ENCODE results near the gene ZIM2. TPM values are rescaled to one million over a fixed set of nuclear protein-coding genes. Genes with fewer than 3 reads are reported as not detected.

The ZIM2 gene
- total and polyA plus RNA-seq, 2 of the 4 experiments (the other 2 are of a cell fraction) = not detected

- POLR2A ChIA-PET (ENCODE audit: unreplicated experiment) = no interaction called here
These were observed 100.0 kb downstream of the ZIM2 start for GRCh38 chr19:56740501-56740900.

More at GRCh38 chr19:56740501-56740900, 100.0 kb downstream of the ZIM2 start:
- Histone ChIP-seq H3K4ac (ENCODE audit: low read depth, low read length) (no peak overlapping the region), H3K27me3 (ENCODE audit: control insufficient read depth, insufficient read depth, low read length) (no peaks in the 10 kb centered on the region), H3K18ac (ENCODE audit: low read depth, low read length) (no peak overlapping the region), H3K9me3 (ENCODE audit: control insufficient read depth, insufficient read depth, low read length) (peaks cover 34% of the 10 kb centered on the region), H2BK15ac (ENCODE audit: low read depth, low read length) (no peak overlapping the region), H4K8ac (ENCODE audit: low read depth in 2 of 2, low read length in 2 of 2) (no peak overlapping the region), H4K20me1 (ENCODE audit: insufficient read depth, low read length) (no peaks in the 10 kb centered on the region), H2AFZ (replicated peaks; ENCODE audit: low read length, poor library complexity) (no peak overlapping the region), H2BK120ac (ENCODE audit: low read depth, low read length) (no peak overlapping the region), H2AK9ac (replicated peaks; ENCODE audit: low read depth, low read length, poor library complexity) (no peak overlapping the region), H3K4me1 (ENCODE audit: control insufficient read depth, insufficient read depth, low read length) (no peaks in the 10 kb centered on the region), H3K56ac (ENCODE audit: extremely low read depth, insufficient read depth, low read length) (no peak overlapping the region), H3K14ac (replicated peaks; ENCODE audit: low read depth, low read length) (no peak overlapping the region), H2AK5ac (ENCODE audit: low read depth, low read length) (no peak overlapping the region), H2BK5ac (ENCODE audit: low read depth, low read length, poor library complexity, severe bottlenecking) (no peak overlapping the region), H4K91ac (ENCODE audit: insufficient read depth, low read depth, low read length) (no peak overlapping the region), H4K5ac (ENCODE audit: low read depth, low read length) (no peak overlapping the region), H3K79me1 (ENCODE audit: low read depth in 1 of 2, low read length in 2 of 2) (no peaks in the 10 kb centered on the region), H3K23ac (ENCODE audit: low read depth, low read length) (no peak overlapping the region), H3K36me3 (ENCODE audit: control insufficient read depth, insufficient read depth, low read length) (no peaks in the 10 kb centered on the region), H2BK20ac (ENCODE audit: low read depth, low read length) (no peak overlapping the region), H3K4me2 (ENCODE audit: low read depth, low read length) (no peak overlapping the region), H3K9me1 (ENCODE audit: insufficient read depth, low read length) (no peaks in the 10 kb centered on the region), H3K4me3 (ENCODE audit: insufficient read depth, low read depth, low read length) (no peak overlapping the region), H3K27ac (ENCODE audit: insufficient read depth, low read length) (no peak overlapping the region), H3K9ac (ENCODE audit: low read depth, low read length) (no peak overlapping the region)
- CTCF ChIA-PET = no interaction called here
- WGBS, 2 experiments (ENCODE audit: extremely low coverage in 2 of 2, insufficient read length in 1 of 2) = no CpG with 5 or more reads among the region's 3 CpGs
- TF ChIP-seq POLR2A (IDR thresholded peaks at IDR 0.05; ENCODE audit: low read depth, low read length) (no peak), USF2 (IDR thresholded peaks at IDR 0.05; ENCODE audit: low read depth, low read length) (no peak), ELK1 (IDR thresholded peaks at IDR 0.05; ENCODE audit: borderline replicate concordance, low read depth, low read length) (no peak), MXI1 (IDR thresholded peaks at IDR 0.05; ENCODE audit: borderline replicate concordance, low read depth, low read length) (no peak), CHD1 (IDR thresholded peaks at IDR 0.05; ENCODE audit: low read depth, low read length) (no peak), CEBPB (IDR thresholded peaks at IDR 0.05; ENCODE audit: low read depth, low read length) (no peak), RAD21 (IDR thresholded peaks at IDR 0.05; ENCODE audit: low read length) (no peak), SMC3 (IDR thresholded peaks at IDR 0.05; ENCODE audit: low read depth, low read length) (no peak)
- ATAC-seq (ENCODE audit: low read depth) (no peak), DNase-seq (no peak)
- no TSS peak for BruUV-seq (replicated peaks)
- in situ Hi-C loops (cut with MboI; ENCODE audit: low sequenced_read_pairs) = no loop called here
- intact Hi-C loops (cut with micrococcal nuclease) = no loop called here
- dilution Hi-C loops (cut with HindIII; ENCODE audit: low sequenced_read_pairs, unreplicated experiment) = no loop called here

All from IMR-90 (cell line).